ENCODE results near the gene CPEB3.
"Not testable (repeated sequence)": the region's sequence is repeated elsewhere in the genome, so short reads cannot be mapped to it uniquely, and the experiment has no call there.

The CPEB3 gene

GRCh38 chr10:92087750-92088395 is 203.0 kb downstream of the CPEB3 start:
- DNase-seq, result no peak

- no peak for DNase-seq
Measured at GRCh38 chr10:92082583-92083280, 208.1 kb downstream of the CPEB3 start.

GRCh38 chr10:92081641-92082040 is 209.2 kb downstream of the CPEB3 start:
- no peak for DNase-seq

- DNase-seq, result no peak
Measured at GRCh38 chr10:92080244-92080643, 210.6 kb downstream of the CPEB3 start.

- DNase-seq, result no peak
Measured at GRCh38 chr10:92079003-92079402, 211.9 kb downstream of the CPEB3 start.

- no peak for DNase-seq
Measured at GRCh38 chr10:92076722-92077121, 214.2 kb downstream of the CPEB3 start.

GRCh38 chr10:92075829-92076228 is 215.0 kb downstream of the CPEB3 start:
- DNase-seq, result no peak

- DNase-seq, result no peak
Measured at GRCh38 chr10:92074126-92074887, 216.6 kb downstream of the CPEB3 start.

- DNase-seq, result no peak
Measured at GRCh38 chr10:92068900-92069299, 222.0 kb downstream of the CPEB3 start.

- DNase-seq, result no peak
Measured at GRCh38 chr10:92066386-92066785, 224.5 kb downstream of the CPEB3 start.

GRCh38 chr10:92064506-92064905 is 226.4 kb downstream of the CPEB3 start:
- no peak for DNase-seq

- DNase-seq, result no peak
Measured at GRCh38 chr10:92062273-92062672, 228.6 kb downstream of the CPEB3 start.

GRCh38 chr10:92054807-92055206 is 236.1 kb downstream of the CPEB3 start:
- no peak for DNase-seq

GRCh38 chr10:92052741-92053140 is 238.1 kb downstream of the CPEB3 start:
- no peak for DNase-seq

GRCh38 chr10:92052088-92052487 is 238.8 kb downstream of the CPEB3 start:
- DNase-seq, result no peak

- DNase-seq, result no peak
Measured at GRCh38 chr10:92047215-92047614, 243.7 kb downstream of the CPEB3 start.

- DNase-seq, result no peak
Measured at GRCh38 chr10:92045641-92046106, 245.2 kb downstream of the CPEB3 start.

- no peak for DNase-seq
Measured at GRCh38 chr10:92042541-92042940, 248.3 kb downstream of the CPEB3 start.

- DNase-seq, result no peak
Measured at GRCh38 chr10:92038949-92039348, 251.9 kb downstream of the CPEB3 start.

- DNase-seq, result not testable (repeated sequence)
Measured at GRCh38 chr10:92033070-92033469, 257.8 kb downstream of the CPEB3 start.

GRCh38 chr10:92031580-92031979 is 259.3 kb downstream of the CPEB3 start:
- DNase-seq, result no peak

- no peak for DNase-seq
Measured at GRCh38 chr10:92027141-92027540, 263.7 kb downstream of the CPEB3 start.

- not testable (repeated sequence) for DNase-seq
Measured at GRCh38 chr10:92025340-92025739, 265.5 kb downstream of the CPEB3 start.

- DNase-seq, result no peak
Measured at GRCh38 chr10:92024700-92025099, 266.2 kb downstream of the CPEB3 start.

All from NCI-H1048 (cell line).